ENCODE results near the gene ZNF580. TPM values are rescaled to one million over a fixed set of nuclear protein-coding genes. Genes with fewer than 3 reads are reported as not detected.

Gene ZNF580
- polyA plus RNA-seq, 3 donors: 9.7 to 46.5 (median 10.7) TPM

GRCh38 chr19:55675661-55676354 lies 35.0 kb downstream of the ZNF580 start:
- Histone ChIP-seq H3K79me2 (ENCODE audit: insufficient read depth, low read length) (peaks cover 86% of the 10 kb centered on the region), H3K36me3 (replicated peaks in 1 of 2; ENCODE audit: control insufficient read depth in 1 of 2, insufficient read depth in 2 of 2, low read length in 2 of 2) (peaks cover 36 to 49% of the 10 kb centered on the region in 2 donors), H3K4me2 (replicated peaks; ENCODE audit: extremely low read depth, low read length, poor library complexity, severe bottlenecking) (peak overlapping the region; percentile 92), H2AFZ (ENCODE audit: insufficient read depth, low read depth, low read length, poor library complexity, severe bottlenecking) (peak overlapping the region; percentile 44), H3K27ac (ENCODE audit: low read depth in 1 of 2, low read length in 2 of 2) (peak overlapping the region; percentile 67 to 87), H4K20me1 (ENCODE audit: insufficient read depth, low read length) (peaks cover 81% of the 10 kb centered on the region), H3K9me3 (replicated peaks in 1 of 2; ENCODE audit: control insufficient read depth in 1 of 2, insufficient read depth in 1 of 2, low read length in 2 of 2) (no peaks in the 10 kb centered on the region), H3K9ac (ENCODE audit: insufficient read depth, low read length, poor library complexity, severe bottlenecking) (peak overlapping the region; percentile 84), H3K4me1 (ENCODE audit: control insufficient read depth in 1 of 2, insufficient read depth in 2 of 2, low read length in 2 of 2) (peaks cover 55 to 59% of the 10 kb centered on the region in 2 donors), H3K4me3 (replicated peaks in 1 of 3; ENCODE audit: low read depth in 2 of 3, low read length in 3 of 3) (peak overlapping the region; percentile 81 to 93 (median 83)), H3K27me3 (ENCODE audit: control insufficient read depth in 2 of 2, insufficient read depth in 2 of 2, low read length in 2 of 2) (no peaks in the 10 kb centered on the region)
- Mint-ChIP-seq H3K27ac (peak overlapping the region; percentile 95 to 98 (median 96)), H3K4me3 (peak overlapping the region; percentile 93 to 99), H3K9me3 (no peaks in the 10 kb centered on the region), H3K27me3 (ENCODE audit: low read depth in 3 of 3) (no peaks in the 10 kb centered on the region), H3K4me1 (peaks cover 64% of the 10 kb centered on the region), H3K36me3 (peaks cover 58 to 67% of the 10 kb centered on the region in 2 donors)
- intact Hi-C loops (cut with micrococcal nuclease): loop anchor here in 1 of 2 donors (1.0 to 2.0 kb wide), 3 partner anchors 21 to 77 kb away; partner anchors contain the start of genes FIZ1 and U2AF2
- 20% methylated on average over 2 of the region's 16 CpGs for WGBS (ENCODE audit: insufficient coverage)
- TF ChIP-seq, protein P1, sequence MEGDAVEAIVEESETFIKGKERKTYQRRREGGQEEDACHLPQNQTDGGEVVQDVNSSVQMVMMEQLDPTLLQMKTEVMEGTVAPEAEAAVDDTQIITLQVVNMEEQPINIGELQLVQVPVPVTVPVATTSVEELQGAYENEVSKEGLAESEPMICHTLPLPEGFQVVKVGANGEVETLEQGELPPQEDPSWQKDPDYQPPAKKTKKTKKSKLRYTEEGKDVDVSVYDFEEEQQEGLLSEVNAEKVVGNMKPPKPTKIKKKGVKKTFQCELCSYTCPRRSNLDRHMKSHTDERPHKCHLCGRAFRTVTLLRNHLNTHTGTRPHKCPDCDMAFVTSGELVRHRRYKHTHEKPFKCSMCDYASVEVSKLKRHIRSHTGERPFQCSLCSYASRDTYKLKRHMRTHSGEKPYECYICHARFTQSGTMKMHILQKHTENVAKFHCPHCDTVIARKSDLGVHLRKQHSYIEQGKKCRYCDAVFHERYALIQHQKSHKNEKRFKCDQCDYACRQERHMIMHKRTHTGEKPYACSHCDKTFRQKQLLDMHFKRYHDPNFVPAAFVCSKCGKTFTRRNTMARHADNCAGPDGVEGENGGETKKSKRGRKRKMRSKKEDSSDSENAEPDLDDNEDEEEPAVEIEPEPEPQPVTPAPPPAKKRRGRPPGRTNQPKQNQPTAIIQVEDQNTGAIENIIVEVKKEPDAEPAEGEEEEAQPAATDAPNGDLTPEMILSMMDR (IDR thresholded peaks at IDR 0.05): no peak
- DNase-seq: no peak

GRCh38 chr19:55676383-55676782 lies 35.6 kb downstream of the ZNF580 start:
- H3K27me3 Mint-ChIP-seq (ENCODE audit: low read depth in 3 of 3): no peaks in the 10 kb centered on the region
- no peaks in the 10 kb centered on the region for H3K9me3 Mint-ChIP-seq
- peak overlapping the region; percentile 20 to 98 (median 93) for H3K27ac Mint-ChIP-seq
- Histone ChIP-seq H4K20me1 (ENCODE audit: insufficient read depth, low read length) (peaks cover 81% of the 10 kb centered on the region), H3K4me2 (replicated peaks; ENCODE audit: extremely low read depth, low read length, poor library complexity, severe bottlenecking) (peak overlapping the region; percentile 92), H3K36me3 (replicated peaks in 1 of 2; ENCODE audit: control insufficient read depth in 1 of 2, insufficient read depth in 2 of 2, low read length in 2 of 2) (peaks cover 40 to 51% of the 10 kb centered on the region in 2 donors), H3K9ac (ENCODE audit: insufficient read depth, low read length, poor library complexity, severe bottlenecking) (no peak overlapping the region), H3K27me3 (ENCODE audit: control insufficient read depth in 2 of 2, insufficient read depth in 2 of 2, low read length in 2 of 2) (no peaks in the 10 kb centered on the region), H3K79me2 (ENCODE audit: insufficient read depth, low read length) (peaks cover 86% of the 10 kb centered on the region), H2AFZ (ENCODE audit: insufficient read depth, low read depth, low read length, poor library complexity, severe bottlenecking) (no peak overlapping the region), H3K9me3 (replicated peaks in 1 of 2; ENCODE audit: control insufficient read depth in 1 of 2, insufficient read depth in 1 of 2, low read length in 2 of 2) (no peaks in the 10 kb centered on the region), H3K4me3 (replicated peaks in 1 of 3; ENCODE audit: low read depth in 2 of 3, low read length in 3 of 3) (peak overlapping the region in 1 of 3 experiments; percentile 81), H3K4me1 (ENCODE audit: control insufficient read depth in 1 of 2, insufficient read depth in 2 of 2, low read length in 2 of 2) (peaks cover 55 to 60% of the 10 kb centered on the region in 2 donors), H3K27ac (ENCODE audit: low read depth in 1 of 2, low read length in 2 of 2) (peak overlapping the region in 1 of 2 donors; percentile 92)
- H3K4me1 Mint-ChIP-seq: peaks cover 60% of the 10 kb centered on the region
- WGBS (ENCODE audit: insufficient coverage): 100% methylated on average over 1 of the region's 5 CpGs
- TF ChIP-seq, protein P1 (IDR thresholded peaks at IDR 0.05): no peak
- no peak for DNase-seq
- intact Hi-C loops (cut with micrococcal nuclease): loop anchor here in 1 of 2 donors (1.0 to 2.0 kb wide), 2 partner anchors 22 to 77 kb away; partner anchors contain the start of genes FIZ1 and U2AF2
- peaks cover 60 to 67% of the 10 kb centered on the region in 2 donors for H3K36me3 Mint-ChIP-seq
- H3K4me3 Mint-ChIP-seq: peak overlapping the region; percentile 93 to 99

All from CD14-positive monocyte (primary cell).